GM23338 (cell line): Measurements from ENCODE around the gene CSRP2. TPM values are rescaled to one million over a fixed set of nuclear protein-coding genes. Genes with fewer than 3 reads are reported as not detected.

Source experiments
- ATAC-seq: fragments of 200-7000 bp; cut with Tn5 transposase; 3 replicates; pipeline ENCODE4 v1.9.1; 2020
- DNase-seq: peaks from one replicate; pipeline ENCODE4 v3.0.0-alpha.2; 2015; ENCODE audit warnings: low spot score
- H2AFZ ChIP-seq: fragments of 200-600 bp; sonication (generic); 2 replicates; pipeline ENCODE4 v1.8.0; 2016; ENCODE audit warnings: antibody characterized with exemption, mild to moderate bottlenecking, moderate library complexity
- H3F3A ChIP-seq: fragments of 200-600 bp; sonication (generic); replicated peaks from 2 replicates; pipeline ENCODE4 v1.8.0; 2017; ENCODE audit warnings: antibody characterized with exemption, mixed run types, low read depth
- H3K27ac ChIP-seq: fragments of 200-600 bp; sonication (generic); 2 replicates; pipeline ENCODE4 v1.6.1; 2016; ENCODE audit warnings: low read depth
- H3K27me3 ChIP-seq: fragments of 200-600 bp; sonication (generic); 2 replicates; pipeline ENCODE4 v1.8.0; 2016; ENCODE audit warnings: mild to moderate bottlenecking, mixed run types, moderate library complexity; ENCODE audit not compliant: insufficient read depth
- H3K36me3 ChIP-seq: fragments of 200-600 bp; sonication (generic); 2 replicates; pipeline ENCODE4 v1.8.0; 2016; ENCODE audit warnings: mild to moderate bottlenecking; ENCODE audit not compliant: insufficient read depth
- H3K4me1 ChIP-seq: fragments of 200-600 bp; sonication (generic); 2 replicates; pipeline ENCODE4 v1.8.0; 2016; ENCODE audit warnings: mild to moderate bottlenecking, moderate library complexity; ENCODE audit not compliant: insufficient read depth
- H3K4me2 ChIP-seq: fragments of 200-600 bp; sonication (generic); 2 replicates; pipeline ENCODE4 v1.7.1; 2017; ENCODE audit warnings: mixed run types
- H3K4me3 ChIP-seq: fragments of 200-600 bp; sonication (generic); 2 replicates; pipeline ENCODE4 v1.6.1; 2016; ENCODE audit warnings: mixed run types
- H3K79me2 ChIP-seq: fragments of 200-600 bp; sonication (generic); replicated peaks from 2 replicates; pipeline ENCODE4 v1.8.0; 2017; ENCODE audit warnings: mild to moderate bottlenecking; ENCODE audit not compliant: insufficient read depth
- H3K9me2 ChIP-seq: fragments of 200-600 bp; sonication (generic); 2 replicates; pipeline ENCODE4 v1.8.0; 2017; ENCODE audit not compliant: insufficient read depth
- H4K20me1 ChIP-seq: fragments of 200-600 bp; sonication (generic); replicated peaks from 2 replicates; pipeline ENCODE4 v1.8.0; 2017; ENCODE audit warnings: mild to moderate bottlenecking; ENCODE audit not compliant: insufficient read depth
- H3K27ac Mint-ChIP-seq: 2 replicates; pipeline ENCODE4 v1.8.0; 2020; ENCODE audit warnings: inconsistent platforms, mild to moderate bottlenecking, moderate library complexity, mixed read lengths
- H3K27me3 Mint-ChIP-seq: 3 replicates; pipeline ENCODE4 v1.8.0; 2022; ENCODE audit warnings: low read depth, mild to moderate bottlenecking, moderate library complexity, mixed read lengths, inconsistent platforms; ENCODE audit not compliant: insufficient read depth, poor library complexity
- H3K36me3 Mint-ChIP-seq: 3 replicates; pipeline ENCODE4 v1.8.0; 2021; ENCODE audit warnings: low read depth, mild to moderate bottlenecking, inconsistent platforms, moderate library complexity, mixed read lengths
- H3K4me1 Mint-ChIP-seq: 3 replicates; pipeline ENCODE4 v1.8.0; 2020; ENCODE audit warnings: mild to moderate bottlenecking, inconsistent platforms, mixed read lengths
- H3K4me3 Mint-ChIP-seq: 3 replicates; pipeline ENCODE4 v1.8.0; 2021; ENCODE audit warnings: moderate library complexity, mild to moderate bottlenecking, inconsistent platforms, mixed read lengths
- H3K9me3 Mint-ChIP-seq: 3 replicates; pipeline ENCODE4 v1.8.0; 2020; ENCODE audit warnings: moderate library complexity, mild to moderate bottlenecking, inconsistent platforms, mixed read lengths
- EZH2 ChIP-seq: fragments of 200-600 bp; sonication (generic); IDR thresholded peaks from one replicate; pipeline ENCODE4 v1.8.0; 2017; ENCODE audit warnings: antibody characterized with exemption, mild to moderate bottlenecking, low read depth; ENCODE audit not compliant: unreplicated experiment
- EZH2phosphoT487 ChIP-seq: fragments of 200-600 bp; sonication (generic); IDR thresholded peaks from one replicate; pipeline ENCODE4 v1.8.1; 2018; ENCODE audit warnings: antibody characterized with exemption; ENCODE audit not compliant: unreplicated experiment
- JUNB ChIP-seq: IDR thresholded peaks from one replicate; pipeline ENCODE4 v1.6.1; 2016; ENCODE audit warnings: antibody characterized with exemption; ENCODE audit not compliant: unreplicated experiment
- NANOG ChIP-seq: IDR thresholded peaks from 2 replicates; pipeline ENCODE4 v1.6.1; 2016; ENCODE audit warnings: antibody characterized with exemption, borderline replicate concordance
- POLR2AphosphoS5 ChIP-seq: IDR thresholded peaks from 2 replicates; pipeline ENCODE4 v1.6.1; 2016; ENCODE audit warnings: antibody characterized with exemption, low read depth
- STAT1 ChIP-seq: IDR thresholded peaks from one replicate; pipeline ENCODE4 v1.6.1; 2016; ENCODE audit warnings: antibody characterized with exemption; ENCODE audit not compliant: unreplicated experiment
- ZNF331 ChIP-seq: fragments of 250-450 bp; sonication (Bioruptor Pico); IDR thresholded peaks from 2 replicates; pipeline ENCODE4 v1.5.0; 2020; ENCODE audit warnings: low read depth, mild to moderate bottlenecking, moderate library complexity
- polyA plus RNA-seq: library from polyadenylated mRNA; unstranded; fragments of >200 nt; fragmentation: Nextera tagmentation; extraction: Ambion mirVana; gene quantifications from 2 replicates; pipeline ENCODE4 v1.2.1, GENCODE V29; 2016
- total RNA-seq: library from RNA; depleted of rRNA; stranded (reverse); fragments of >200 nt; shearing (Covaris generic); gene quantifications from 2 replicates; pipeline ENCODE4 v1.2.3, GENCODE V29; 2014
- TF ChIP-seq, protein P1 (sequence below): IDR thresholded peaks from one replicate; pipeline ENCODE4 v1.6.1; 2018; ENCODE audit warnings: antibody characterized with exemption; ENCODE audit not compliant: unreplicated experiment

The CSRP2 gene
- total and polyA plus RNA-seq, 2 experiments from 2014 or later = 166 to 315 TPM

DNA sequence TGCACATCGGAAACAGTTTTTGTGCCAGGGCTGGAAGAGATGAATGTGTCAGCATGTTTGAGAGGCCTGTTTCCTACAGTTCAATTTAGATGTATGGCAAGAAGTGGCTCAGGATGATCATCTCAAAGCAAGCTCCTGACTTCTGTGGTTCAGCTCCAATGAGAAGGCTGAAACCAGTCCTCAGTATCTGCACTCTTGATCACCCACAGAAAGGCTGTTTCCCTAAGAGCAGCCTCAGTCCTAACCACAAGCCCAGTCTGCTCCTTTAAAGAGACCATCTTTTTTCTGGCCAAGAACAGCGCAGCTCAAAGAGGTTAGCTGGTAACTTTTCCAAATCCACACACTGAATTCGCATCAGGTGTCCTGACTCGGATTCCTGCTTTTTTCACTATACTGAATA is 19.2 kb downstream of the CSRP2 start:
- Histone ChIP-seq H4K20me1 (no peaks in the 10 kb centered on the region; the same call in 1 of the 2 replicates), H2AFZ (no peak overlapping the region), H3K36me3 (peaks cover 17% of the 10 kb centered on the region; the same call in 1 of the 2 replicates), H3K27ac (peak overlapping the region; percentile 47; the same call in 1 of the 2 replicates), H3K79me2 (no peaks in the 10 kb centered on the region; the same call in 1 of the 2 replicates), H3K4me3 (no peak overlapping the region), H3K4me2 (no peak overlapping the region), H3K27me3 (no peaks in the 10 kb centered on the region), H3F3A (no peaks in the 10 kb centered on the region; the same call in 1 of the 2 replicates), H3K9me2 (no peaks in the 10 kb centered on the region), H3K4me1 (peaks cover 9% of the 10 kb centered on the region)
- Mint-ChIP-seq H3K27me3 (no peaks in the 10 kb centered on the region), H3K4me1 (peaks cover 14% of the 10 kb centered on the region), H3K27ac (no peak overlapping the region; the same call in 1 of the 2 replicates), H3K4me3 (no peak overlapping the region), H3K9me3 (no peaks in the 10 kb centered on the region), H3K36me3 (peaks cover 58% of the 10 kb centered on the region)
- DNase-seq (no peak), ATAC-seq (no peak)
- TF ChIP-seq POLR2AphosphoS5 = no peak
- no peak for TF ChIP-seq JUNB
- TF ChIP-seq STAT1 = no peak
- TF ChIP-seq, protein P1, sequence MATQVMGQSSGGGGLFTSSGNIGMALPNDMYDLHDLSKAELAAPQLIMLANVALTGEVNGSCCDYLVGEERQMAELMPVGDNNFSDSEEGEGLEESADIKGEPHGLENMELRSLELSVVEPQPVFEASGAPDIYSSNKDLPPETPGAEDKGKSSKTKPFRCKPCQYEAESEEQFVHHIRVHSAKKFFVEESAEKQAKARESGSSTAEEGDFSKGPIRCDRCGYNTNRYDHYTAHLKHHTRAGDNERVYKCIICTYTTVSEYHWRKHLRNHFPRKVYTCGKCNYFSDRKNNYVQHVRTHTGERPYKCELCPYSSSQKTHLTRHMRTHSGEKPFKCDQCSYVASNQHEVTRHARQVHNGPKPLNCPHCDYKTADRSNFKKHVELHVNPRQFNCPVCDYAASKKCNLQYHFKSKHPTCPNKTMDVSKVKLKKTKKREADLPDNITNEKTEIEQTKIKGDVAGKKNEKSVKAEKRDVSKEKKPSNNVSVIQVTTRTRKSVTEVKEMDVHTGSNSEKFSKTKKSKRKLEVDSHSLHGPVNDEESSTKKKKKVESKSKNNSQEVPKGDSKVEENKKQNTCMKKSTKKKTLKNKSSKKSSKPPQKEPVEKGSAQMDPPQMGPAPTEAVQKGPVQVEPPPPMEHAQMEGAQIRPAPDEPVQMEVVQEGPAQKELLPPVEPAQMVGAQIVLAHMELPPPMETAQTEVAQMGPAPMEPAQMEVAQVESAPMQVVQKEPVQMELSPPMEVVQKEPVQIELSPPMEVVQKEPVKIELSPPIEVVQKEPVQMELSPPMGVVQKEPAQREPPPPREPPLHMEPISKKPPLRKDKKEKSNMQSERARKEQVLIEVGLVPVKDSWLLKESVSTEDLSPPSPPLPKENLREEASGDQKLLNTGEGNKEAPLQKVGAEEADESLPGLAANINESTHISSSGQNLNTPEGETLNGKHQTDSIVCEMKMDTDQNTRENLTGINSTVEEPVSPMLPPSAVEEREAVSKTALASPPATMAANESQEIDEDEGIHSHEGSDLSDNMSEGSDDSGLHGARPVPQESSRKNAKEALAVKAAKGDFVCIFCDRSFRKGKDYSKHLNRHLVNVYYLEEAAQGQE = no peak

DNA sequence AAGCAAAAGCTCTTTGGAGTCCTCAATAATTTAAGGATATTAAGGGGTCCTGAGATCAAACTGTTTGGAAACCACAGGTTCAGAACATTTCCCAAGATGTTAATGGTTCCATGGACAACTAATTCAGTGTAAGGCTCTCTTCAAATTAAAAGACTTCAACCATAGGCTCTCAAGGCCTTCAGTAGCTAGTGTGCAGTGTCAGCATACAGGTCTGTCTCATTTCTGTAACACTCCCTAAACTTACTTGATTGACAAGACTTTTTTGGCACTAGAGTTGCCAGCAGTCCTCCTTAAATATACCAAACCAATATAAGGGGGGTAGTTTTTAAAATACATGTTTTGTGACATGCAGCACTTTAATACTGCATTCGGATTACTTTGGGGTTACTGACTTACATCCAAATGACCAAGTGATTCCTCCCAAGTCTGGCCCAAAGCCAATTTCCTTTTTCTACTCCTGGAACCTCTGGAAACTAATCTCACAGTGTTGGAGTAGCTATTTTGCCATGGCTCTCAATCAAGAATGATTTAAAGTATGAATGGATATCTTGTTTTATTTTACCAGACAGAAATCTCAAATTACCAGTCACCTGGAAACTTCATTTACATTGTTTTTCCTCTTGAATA is 22.7 kb downstream of the CSRP2 start:
- H3K4me3 Mint-ChIP-seq = no peak overlapping the region
- Histone ChIP-seq H3K79me2 (no peaks in the 10 kb centered on the region), H3K4me1 (no peaks in the 10 kb centered on the region), H2AFZ (no peak overlapping the region), H3K27me3 (no peaks in the 10 kb centered on the region), H3K9me2 (no peaks in the 10 kb centered on the region), H3K4me3 (no peak overlapping the region), H3K27ac (no peak overlapping the region), H3K36me3 (peaks cover 17% of the 10 kb centered on the region; the same call in 1 of the 2 replicates), H4K20me1 (no peaks in the 10 kb centered on the region; the same call in 1 of the 2 replicates), H3F3A (no peaks in the 10 kb centered on the region; the same call in 1 of the 2 replicates), H3K4me2 (no peak overlapping the region)
- no peaks in the 10 kb centered on the region for H3K27me3 Mint-ChIP-seq
- ATAC-seq = no peak
- no peak for DNase-seq
- no peaks in the 10 kb centered on the region for H3K9me3 Mint-ChIP-seq
- TF ChIP-seq STAT1 = no peak
- TF ChIP-seq POLR2AphosphoS5 = no peak
- TF ChIP-seq EZH2 = no peak
- H3K36me3 Mint-ChIP-seq = peaks cover 39% of the 10 kb centered on the region
- H3K4me1 Mint-ChIP-seq = no peaks in the 10 kb centered on the region; the same call in 2 of the 3 replicates
- no peak overlapping the region for H3K27ac Mint-ChIP-seq

DNA sequence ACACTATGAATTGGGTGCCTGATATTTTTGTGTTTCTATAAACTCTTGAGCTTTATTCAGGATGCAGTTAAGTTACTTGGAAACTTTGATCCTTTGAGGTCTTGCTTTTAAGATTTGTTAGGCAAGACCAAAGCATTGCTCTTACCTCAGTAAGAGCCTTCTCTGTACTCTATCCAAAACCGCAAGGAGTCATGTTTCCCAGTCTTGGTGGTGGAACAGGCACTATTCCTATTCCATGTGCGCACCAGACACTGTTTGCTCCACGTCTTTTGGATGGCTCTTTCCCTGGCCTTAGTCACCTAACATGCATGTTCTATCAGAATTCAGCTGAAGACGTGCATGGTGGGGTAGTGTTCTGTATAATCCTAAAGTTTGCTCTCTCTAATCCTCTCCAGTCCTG is 23.5 kb downstream of the CSRP2 start:
- no peak overlapping the region for H2AFZ ChIP-seq
- ATAC-seq (no peak), DNase-seq (no peak)
- H3F3A ChIP-seq = no peaks in the 10 kb centered on the region; the same call in 1 of the 2 replicates
- Mint-ChIP-seq H3K27me3 (no peaks in the 10 kb centered on the region), H3K9me3 (no peaks in the 10 kb centered on the region), H3K4me3 (no peak overlapping the region), H3K27ac (no peak overlapping the region), H3K4me1 (no peaks in the 10 kb centered on the region; the same call in 2 of the 3 replicates), H3K36me3 (peaks cover 42% of the 10 kb centered on the region)
- H3K79me2 ChIP-seq = no peaks in the 10 kb centered on the region
- no peak overlapping the region for H3K4me2 ChIP-seq
- no peak for TF ChIP-seq STAT1
- TF ChIP-seq EZH2phosphoT487 = no peak
- no peak for TF ChIP-seq ZNF331 (CRISPR knock-in tag)
- TF ChIP-seq NANOG = no peak
- peak; percentile 24; the same call in 1 of the 2 replicates for TF ChIP-seq POLR2AphosphoS5
- no peaks in the 10 kb centered on the region; the same call in 1 of the 2 replicates for H4K20me1 ChIP-seq
- H3K36me3 ChIP-seq = peaks cover 16% of the 10 kb centered on the region; the same call in 1 of the 2 replicates
- no peak overlapping the region for H3K27ac ChIP-seq
- no peak overlapping the region for H3K4me3 ChIP-seq
- H3K27me3 ChIP-seq = no peaks in the 10 kb centered on the region
- no peaks in the 10 kb centered on the region for H3K4me1 ChIP-seq
- H3K9me2 ChIP-seq = no peaks in the 10 kb centered on the region
